H54 (cell line): ENCODE results near the gene CLEC18C.
"Not testable (repeated sequence)": the region's sequence is repeated elsewhere in the genome, so short reads cannot be mapped to it uniquely, and the experiment has no call there.

Experiments
- DNase-seq: peaks from one replicate; pipeline ENCODE4 v3.0.0; 2011; ENCODE audit warnings: low spot score, mixed read lengths; ENCODE audit not compliant: insufficient read length
- FAIRE-seq: peaks from 3 replicates; lab custom pipeline; 2011; peaks lifted over from hg19 to GRCh38; lab: Jason Lieb, UNC
- POLR2A ChIP-seq: IDR thresholded peaks from 2 replicates; pipeline ENCODE4 v1.6.1; 2011; ENCODE audit warnings: low read depth, mild to moderate bottlenecking, low read length

Gene CLEC18C

GRCh38 chr16:70173212-70173837 lies at the start of gene CLEC18C:
TSS of gene CLEC18C (plus strand) at chr16:70173787. CDS start at chr16:70174279, 492 bp downstream.
- not testable (repeated sequence) for FAIRE-seq, DNase-seq

DNA sequence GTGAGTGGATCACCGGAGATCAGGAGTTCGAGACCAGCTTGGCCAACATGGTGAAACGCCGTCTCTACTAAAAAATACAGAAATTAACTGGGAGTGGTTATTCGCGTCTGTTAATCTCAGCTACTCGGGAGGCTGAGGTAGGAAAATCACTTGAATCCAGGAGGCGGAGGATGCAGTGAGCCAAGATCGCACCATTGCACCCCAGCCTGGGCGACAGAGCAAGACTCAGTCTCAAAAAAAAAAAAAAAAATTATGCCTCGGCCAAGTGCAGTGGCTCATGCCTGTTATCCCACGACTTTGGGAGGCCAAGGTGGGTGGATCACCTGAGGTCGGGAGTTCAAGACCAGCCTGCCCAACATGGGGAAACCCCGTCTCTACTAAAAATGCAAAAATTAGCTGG lies 49.8 kb upstream of the CLEC18C start:
- not testable (repeated sequence) for DNase-seq, FAIRE-seq

- not testable (repeated sequence) for DNase-seq, FAIRE-seq
Observed at GRCh38 chr16:70126226-70126625, 47.4 kb upstream of the CLEC18C start.

GRCh38 chr16:70127706-70128105 lies 45.9 kb upstream of the CLEC18C start:
- FAIRE-seq, DNase-seq: not testable (repeated sequence)

GRCh38 chr16:70128844-70129243 lies 44.7 kb upstream of the CLEC18C start:
- not testable (repeated sequence) for DNase-seq

DNA sequence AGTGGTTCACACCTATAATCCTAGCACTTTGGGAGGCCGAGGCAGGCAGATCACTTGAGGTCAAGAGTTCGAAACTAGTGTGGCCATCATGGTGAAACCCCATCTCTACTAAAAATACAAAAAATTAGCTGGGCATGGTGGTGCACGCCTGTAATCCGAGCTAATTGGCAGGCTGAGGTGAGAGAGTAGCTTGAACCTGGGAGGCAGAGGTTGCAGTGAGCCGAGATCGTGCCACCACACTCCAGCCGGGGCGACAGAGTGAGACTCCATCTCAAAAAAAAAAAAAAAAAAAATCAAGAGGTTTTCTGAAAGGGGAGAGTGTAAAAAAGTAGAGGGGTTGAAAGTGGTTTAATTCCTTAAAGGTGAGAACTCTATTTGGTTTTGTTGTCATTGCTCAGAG lies 37.8 kb upstream of the CLEC18C start:
- FAIRE-seq, DNase-seq: not testable (repeated sequence)

More at GRCh38 chr16:70128844-70129243, 44.7 kb upstream of the CLEC18C start:
- FAIRE-seq, result not testable (repeated sequence)

DNA sequence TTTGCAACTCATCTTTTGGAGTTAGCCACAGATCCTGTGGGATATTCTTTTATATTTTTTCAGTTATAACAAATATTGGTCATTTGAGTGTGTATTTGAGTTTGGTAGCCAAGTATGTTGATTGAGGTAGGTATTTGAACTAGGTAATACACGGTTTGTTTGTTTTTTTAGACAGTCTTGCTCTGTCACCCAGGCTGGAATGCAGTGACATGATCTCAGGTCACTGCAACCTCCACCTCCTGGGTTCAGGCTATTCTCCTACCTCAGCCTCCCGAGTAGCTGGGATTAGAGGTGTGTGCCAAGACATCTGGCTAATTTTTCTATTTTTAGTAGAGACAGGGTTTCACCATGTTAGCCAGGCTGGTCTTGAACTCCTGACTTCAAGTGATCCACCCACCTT lies 37.0 kb upstream of the CLEC18C start:
- not testable (repeated sequence) for FAIRE-seq, DNase-seq

GRCh38 chr16:70142739-70143138 lies 30.8 kb upstream of the CLEC18C start:
- DNase-seq, FAIRE-seq: not testable (repeated sequence)

DNA sequence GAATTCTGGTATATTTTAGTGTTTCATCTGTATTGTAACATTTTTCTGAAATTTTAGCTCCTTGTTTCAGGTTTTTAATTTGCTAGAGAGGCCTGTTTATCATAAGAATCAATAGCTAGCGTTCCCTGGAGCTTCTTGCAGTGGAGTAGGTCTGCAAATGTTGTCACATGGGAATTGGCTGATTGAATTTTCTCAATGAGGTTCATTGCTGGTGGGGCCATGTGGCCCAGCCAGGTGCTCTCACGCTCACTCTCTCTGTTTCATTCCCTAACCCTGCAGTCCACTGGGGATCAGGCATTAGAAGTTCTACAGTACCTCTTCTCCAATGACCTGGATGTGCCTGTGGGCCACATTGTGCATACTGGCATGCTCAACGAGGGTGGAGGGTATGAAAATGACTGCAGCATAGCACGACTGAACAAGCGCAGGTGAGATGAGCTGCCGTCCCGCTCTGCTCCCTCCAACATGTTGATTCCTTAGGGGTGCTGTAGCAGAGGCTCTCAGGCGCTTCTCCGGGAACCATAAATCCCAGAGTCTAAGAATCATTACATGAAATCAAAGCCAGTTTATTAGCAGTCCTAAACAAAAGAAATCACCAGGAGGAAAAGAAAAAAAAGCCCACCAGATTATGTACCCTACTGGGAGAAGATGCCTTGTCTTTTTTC lies 30.2 kb upstream of the CLEC18C start:
- DNase-seq, FAIRE-seq: not testable (repeated sequence)

- FAIRE-seq, DNase-seq: not testable (repeated sequence)
Observed at GRCh38 chr16:70147853-70148252, 25.7 kb upstream of the CLEC18C start.

DNA sequence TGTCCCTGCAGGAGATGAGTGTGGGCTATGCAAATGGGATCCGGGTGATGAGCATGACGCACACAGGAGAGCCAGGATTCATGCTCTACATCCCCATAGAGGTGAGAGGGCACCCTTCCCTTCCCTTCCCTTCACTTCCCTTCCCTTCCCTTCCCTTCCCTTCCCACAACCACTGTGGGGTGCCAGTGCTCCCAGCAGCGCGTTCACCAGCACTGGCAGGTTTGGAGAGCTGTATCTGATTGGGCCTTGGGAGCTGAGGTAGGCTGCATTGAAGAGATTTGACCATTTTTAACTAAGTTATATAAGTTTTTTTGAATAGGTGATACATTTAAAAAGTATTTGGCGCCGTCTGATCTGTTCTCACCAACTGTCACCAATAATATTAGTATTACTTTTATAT lies 25.1 kb upstream of the CLEC18C start:
- not testable (repeated sequence) for DNase-seq, FAIRE-seq

DNA sequence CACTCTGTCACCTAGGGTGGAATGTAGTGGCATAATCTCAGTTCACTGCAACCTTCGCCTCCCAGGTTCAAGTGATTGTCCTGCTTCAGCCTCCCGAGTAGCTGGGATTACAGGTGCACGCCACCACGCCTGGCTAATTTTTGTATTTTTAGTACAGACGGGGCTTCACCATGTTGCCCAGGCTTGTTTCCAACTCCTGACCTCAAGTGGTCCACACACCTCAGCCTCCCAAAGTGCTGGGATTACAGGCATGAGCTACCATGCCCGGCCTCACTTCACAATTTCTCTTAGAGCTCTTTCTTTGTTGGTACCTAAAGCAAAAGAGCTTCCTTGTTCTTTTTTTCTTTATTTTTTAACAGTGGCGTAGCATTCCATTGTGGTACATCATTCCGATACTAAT lies 24.3 kb upstream of the CLEC18C start:
- not testable (repeated sequence) for FAIRE-seq, DNase-seq

DNA sequence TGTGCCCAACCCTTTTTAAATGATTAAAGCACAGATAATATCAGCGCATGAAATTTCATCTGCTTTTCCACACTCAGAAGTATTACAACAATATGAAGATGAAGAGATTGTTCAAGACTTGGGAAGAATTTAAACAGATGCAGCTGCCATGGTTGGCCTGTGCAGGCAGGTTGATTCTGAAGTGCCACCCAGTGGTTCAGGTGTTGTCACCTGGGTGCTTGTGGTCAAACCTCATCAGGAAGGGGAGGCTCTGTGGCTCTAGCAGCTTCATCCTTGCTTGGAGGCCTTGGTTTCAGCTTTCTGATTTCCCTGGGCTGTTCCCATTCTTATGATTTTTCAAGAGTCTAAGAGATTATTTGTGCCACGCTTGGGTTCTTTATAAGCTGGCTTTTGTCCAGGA lies 22.2 kb upstream of the CLEC18C start:
- DNase-seq (no peak), FAIRE-seq (no peak)
- TF ChIP-seq POLR2A, result no peak

GRCh38 chr16:70151941-70152509 lies 21.6 kb upstream of the CLEC18C start:
- FAIRE-seq (no peak), DNase-seq (no peak)
- no peak for TF ChIP-seq POLR2A

- no peak for FAIRE-seq
- no peak for TF ChIP-seq POLR2A
- DNase-seq, result no peak
Observed at GRCh38 chr16:70152578-70153302, 20.8 kb upstream of the CLEC18C start.

GRCh38 chr16:70154736-70155135 lies 18.9 kb upstream of the CLEC18C start:
- FAIRE-seq, DNase-seq: not testable (repeated sequence)
